ENCODE results near the gene DSCAML1. TPM values are rescaled to one million over a fixed set of nuclear protein-coding genes. Genes with fewer than 3 reads are reported as not detected.

DSCAML1 gene
- total RNA-seq, 1 donor from 2014 or later = 0.16 TPM

DNA sequence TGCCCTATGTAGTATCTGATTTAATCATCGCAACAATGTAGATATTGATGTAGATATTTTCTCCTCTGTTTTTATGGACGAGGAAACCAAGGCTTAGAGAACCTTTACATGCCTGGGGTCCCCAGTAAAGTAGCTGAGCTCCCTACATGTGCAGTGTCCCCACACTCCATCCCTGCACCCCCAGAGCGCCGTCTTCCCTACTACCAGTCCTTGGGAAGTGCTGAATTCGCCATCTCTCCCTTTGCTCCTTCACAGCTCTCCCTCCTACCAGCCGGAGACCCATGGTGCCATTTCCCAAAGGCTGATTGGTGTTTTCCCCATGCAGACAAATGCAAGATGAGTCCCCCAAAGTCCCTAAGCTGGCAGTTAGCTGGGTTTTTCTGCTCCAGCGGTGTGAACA, 383.4 kb downstream of the DSCAML1 start:
- Histone ChIP-seq H4K20me1 (ENCODE audit: insufficient read depth, low read length) (no peaks in the 10 kb centered on the region), H3K4me2 (ENCODE audit: low read length) (no peak overlapping the region), H3K9me3 (ENCODE audit: insufficient read depth, low read depth, low read length) (no peaks in the 10 kb centered on the region), H3K9ac (ENCODE audit: low read length) (no peak overlapping the region), H3K4me1 (ENCODE audit: insufficient read depth, low read length) (no peaks in the 10 kb centered on the region), H3K36me3 (ENCODE audit: insufficient read depth, low read length) (peaks cover 5% of the 10 kb centered on the region), H3K4me3 (ENCODE audit: insufficient read depth, low read depth, low read length) (no peak overlapping the region), H2AFZ (ENCODE audit: low read depth, low read length) (no peak overlapping the region), H3K27me3 (ENCODE audit: insufficient read depth, low read length) (no peaks in the 10 kb centered on the region), H3K27ac (ENCODE audit: low read depth, low read length) (no peak overlapping the region), H3K79me2 (ENCODE audit: insufficient read depth, low read length) (no peaks in the 10 kb centered on the region)
- DNase-seq (ENCODE audit: low read depth) (no peak), FAIRE-seq (no peak)
- H3K4me3 Mint-ChIP-seq (ENCODE audit: unreplicated experiment) = no peak overlapping the region
- H3K4me1 Mint-ChIP-seq (ENCODE audit: low read depth, unreplicated experiment) = no peaks in the 10 kb centered on the region
- H3K27me3 Mint-ChIP-seq (ENCODE audit: low read depth, unreplicated experiment) = peaks cover 10% of the 10 kb centered on the region
- peaks cover 32% of the 10 kb centered on the region for H3K36me3 Mint-ChIP-seq (ENCODE audit: low read depth, unreplicated experiment)
- TF ChIP-seq, protein P1, sequence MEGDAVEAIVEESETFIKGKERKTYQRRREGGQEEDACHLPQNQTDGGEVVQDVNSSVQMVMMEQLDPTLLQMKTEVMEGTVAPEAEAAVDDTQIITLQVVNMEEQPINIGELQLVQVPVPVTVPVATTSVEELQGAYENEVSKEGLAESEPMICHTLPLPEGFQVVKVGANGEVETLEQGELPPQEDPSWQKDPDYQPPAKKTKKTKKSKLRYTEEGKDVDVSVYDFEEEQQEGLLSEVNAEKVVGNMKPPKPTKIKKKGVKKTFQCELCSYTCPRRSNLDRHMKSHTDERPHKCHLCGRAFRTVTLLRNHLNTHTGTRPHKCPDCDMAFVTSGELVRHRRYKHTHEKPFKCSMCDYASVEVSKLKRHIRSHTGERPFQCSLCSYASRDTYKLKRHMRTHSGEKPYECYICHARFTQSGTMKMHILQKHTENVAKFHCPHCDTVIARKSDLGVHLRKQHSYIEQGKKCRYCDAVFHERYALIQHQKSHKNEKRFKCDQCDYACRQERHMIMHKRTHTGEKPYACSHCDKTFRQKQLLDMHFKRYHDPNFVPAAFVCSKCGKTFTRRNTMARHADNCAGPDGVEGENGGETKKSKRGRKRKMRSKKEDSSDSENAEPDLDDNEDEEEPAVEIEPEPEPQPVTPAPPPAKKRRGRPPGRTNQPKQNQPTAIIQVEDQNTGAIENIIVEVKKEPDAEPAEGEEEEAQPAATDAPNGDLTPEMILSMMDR (IDR thresholded peaks at IDR 0.05; ENCODE audit: insufficient read depth, low read depth, low read length) = no peak
- TF ChIP-seq EZH2 (IDR thresholded peaks at IDR 0.05; ENCODE audit: insufficient read depth, low read length) = no peak
- no peak overlapping the region for H3K27ac Mint-ChIP-seq (ENCODE audit: unreplicated experiment)
- no peaks in the 10 kb centered on the region for H3K9me3 Mint-ChIP-seq (ENCODE audit: unreplicated experiment)

DNA sequence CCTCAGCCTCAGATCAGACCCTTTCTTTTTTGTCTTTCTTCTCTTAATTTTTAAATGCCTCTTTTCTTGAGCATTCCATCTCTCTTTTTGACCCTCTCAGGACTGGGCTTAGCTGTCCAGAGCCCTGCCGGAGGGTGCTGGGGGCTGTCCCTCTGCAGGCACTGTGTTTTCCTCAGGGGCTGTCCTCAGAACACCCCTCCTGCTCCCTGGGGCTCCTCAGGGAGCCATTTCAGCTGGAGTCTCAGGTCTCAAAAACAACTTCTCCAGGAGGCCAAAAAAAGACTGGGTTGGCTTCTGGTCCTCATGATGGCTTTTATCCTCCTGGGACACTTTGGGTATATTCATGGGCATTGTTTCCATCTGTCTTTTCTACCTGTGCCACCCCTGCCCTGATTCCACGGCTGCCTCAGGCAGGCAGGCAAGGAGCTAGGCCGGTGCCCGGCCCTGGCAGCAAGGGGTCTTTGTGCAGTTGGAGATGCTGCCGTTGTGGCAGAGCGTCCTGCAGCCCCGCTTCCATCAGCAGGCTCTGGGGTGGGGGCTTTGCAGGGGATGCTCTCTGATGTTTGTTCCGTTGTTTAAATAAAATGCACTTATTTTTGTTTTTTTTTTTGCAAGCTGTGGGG, 384.3 kb downstream of the DSCAML1 start:
- Histone ChIP-seq H4K20me1 (ENCODE audit: insufficient read depth, low read length) (no peaks in the 10 kb centered on the region), H3K79me2 (ENCODE audit: insufficient read depth, low read length) (no peaks in the 10 kb centered on the region), H3K27me3 (ENCODE audit: insufficient read depth, low read length) (no peaks in the 10 kb centered on the region), H3K9me3 (ENCODE audit: insufficient read depth, low read depth, low read length) (no peaks in the 10 kb centered on the region), H3K4me3 (ENCODE audit: insufficient read depth, low read depth, low read length) (no peak overlapping the region), H3K9ac (ENCODE audit: low read length) (no peak overlapping the region), H3K36me3 (ENCODE audit: insufficient read depth, low read length) (peaks cover 5% of the 10 kb centered on the region), H3K27ac (ENCODE audit: low read depth, low read length) (no peak overlapping the region), H2AFZ (ENCODE audit: low read depth, low read length) (no peak overlapping the region), H3K4me1 (ENCODE audit: insufficient read depth, low read length) (no peaks in the 10 kb centered on the region), H3K4me2 (ENCODE audit: low read length) (no peak overlapping the region)
- Mint-ChIP-seq H3K36me3 (ENCODE audit: low read depth, unreplicated experiment) (peaks cover 40% of the 10 kb centered on the region), H3K4me3 (ENCODE audit: unreplicated experiment) (no peak overlapping the region), H3K4me1 (ENCODE audit: low read depth, unreplicated experiment) (no peaks in the 10 kb centered on the region), H3K27ac (ENCODE audit: unreplicated experiment) (no peak overlapping the region), H3K27me3 (ENCODE audit: low read depth, unreplicated experiment) (peaks cover 8% of the 10 kb centered on the region), H3K9me3 (ENCODE audit: unreplicated experiment) (no peaks in the 10 kb centered on the region)
- TF ChIP-seq EZH2 (IDR thresholded peaks at IDR 0.05; ENCODE audit: insufficient read depth, low read length) = no peak
- TF ChIP-seq, protein P1 (IDR thresholded peaks at IDR 0.05; ENCODE audit: insufficient read depth, low read depth, low read length) = no peak
- FAIRE-seq = no peak
- no peak for DNase-seq (ENCODE audit: low read depth)

DNA sequence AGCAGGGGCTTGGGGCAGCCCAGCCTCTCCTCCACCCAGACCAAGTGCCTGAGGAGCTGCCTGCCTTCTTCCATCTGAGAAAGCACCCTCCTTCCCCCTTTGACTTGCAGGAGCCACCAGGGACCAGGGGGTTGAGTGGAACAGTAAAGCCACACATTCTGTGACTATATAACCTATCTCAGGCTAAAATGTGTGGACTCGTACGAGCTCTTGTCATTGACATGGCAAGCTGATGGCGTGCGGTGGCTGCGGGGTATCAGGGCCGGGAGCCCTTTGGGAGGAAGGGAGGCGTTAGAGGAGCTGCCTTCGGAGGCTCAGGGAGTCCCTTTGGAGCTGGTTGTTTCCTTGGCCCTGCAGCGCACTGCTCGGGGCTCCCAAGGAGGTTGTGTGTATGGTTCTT, 384.8 kb downstream of the DSCAML1 start:
- no peak overlapping the region for H2AFZ ChIP-seq (ENCODE audit: low read depth, low read length)
- TF ChIP-seq, protein P1 (IDR thresholded peaks at IDR 0.05; ENCODE audit: insufficient read depth, low read depth, low read length) = no peak
- TF ChIP-seq EZH2 (IDR thresholded peaks at IDR 0.05; ENCODE audit: insufficient read depth, low read length) = no peak
- no peak overlapping the region for H3K4me3 Mint-ChIP-seq (ENCODE audit: unreplicated experiment)
- no peaks in the 10 kb centered on the region for H3K4me1 ChIP-seq (ENCODE audit: insufficient read depth, low read length)
- no peak overlapping the region for H3K4me3 ChIP-seq (ENCODE audit: insufficient read depth, low read depth, low read length)
- peaks cover 3% of the 10 kb centered on the region for H3K27me3 Mint-ChIP-seq (ENCODE audit: low read depth, unreplicated experiment)
- H3K9ac ChIP-seq (ENCODE audit: low read length) = no peak overlapping the region
- DNase-seq (ENCODE audit: low read depth) = no peak
- FAIRE-seq = no peak
- H3K9me3 Mint-ChIP-seq (ENCODE audit: unreplicated experiment) = no peaks in the 10 kb centered on the region
- H4K20me1 ChIP-seq (ENCODE audit: insufficient read depth, low read length) = no peaks in the 10 kb centered on the region
- no peaks in the 10 kb centered on the region for H3K79me2 ChIP-seq (ENCODE audit: insufficient read depth, low read length)
- H3K4me1 Mint-ChIP-seq (ENCODE audit: low read depth, unreplicated experiment) = no peaks in the 10 kb centered on the region
- H3K9me3 ChIP-seq (ENCODE audit: insufficient read depth, low read depth, low read length) = no peaks in the 10 kb centered on the region
- no peak overlapping the region for H3K27ac ChIP-seq (ENCODE audit: low read depth, low read length)
- no peak overlapping the region for H3K4me2 ChIP-seq (ENCODE audit: low read length)
- H3K27me3 ChIP-seq (ENCODE audit: insufficient read depth, low read length) = no peaks in the 10 kb centered on the region
- peaks cover 44% of the 10 kb centered on the region for H3K36me3 Mint-ChIP-seq (ENCODE audit: low read depth, unreplicated experiment)
- H3K36me3 ChIP-seq (ENCODE audit: insufficient read depth, low read length) = peaks cover 5% of the 10 kb centered on the region
- H3K27ac Mint-ChIP-seq (ENCODE audit: unreplicated experiment) = no peak overlapping the region
